K562 (cell line): Measurements from ENCODE around the gene HAX1. TPM values are rescaled to one million over a fixed set of nuclear protein-coding genes. Genes with fewer than 3 reads are reported as not detected.

Experiments used
- ATAC-seq: fragments of 200-7000 bp; cut with Tn5 transposase; 3 replicates; pipeline ENCODE4 v1.9.1; 2020; ENCODE audit warnings: moderate library complexity
- BruUV-seq: library from RNA; stranded (reverse); fragments of 400-500 nt; replicated peaks from 2 replicates; lab custom pipeline; 2021; lab: Mats Ljungman, UMichigan
- CTCF ChIA-PET: fragments of 300-600 bp; formaldehyde crosslinking; extraction: SDS; loops from one replicate; lab custom pipeline; 2021; ENCODE audit warnings: low intra/inter-chr PET ratio; lab: Yijun Ruan, JAX
- POLR2A ChIA-PET: fragments of 300-600, 350-650 bp; sonication (Branson Sonifier 250); formaldehyde crosslinking; extraction: SDS; loops from one replicate; lab custom pipeline; 2021; ENCODE audit warnings: antibody characterized with exemption, inconsistent platforms; lab: Yijun Ruan, JAX
- DNase-seq, 4 experiments: peaks; one replicate each; pipeline versions ENCODE4 v3.0.0 to v3.0.0-alpha.2; 2011 to 2018; ENCODE audit warnings: low spot score in 3 of 4, mixed read lengths in 3 of 4; ENCODE audit errors: extremely low read depth in 1 of 4
- FAIRE-seq: peaks from 2 replicates; lab custom pipeline; 2011; peaks lifted over from hg19 to GRCh38; lab: Jason Lieb, UNC
- H2AFZ ChIP-seq: 2 replicates; pipeline ENCODE4 v1.6.0; 2011; ENCODE audit warnings: low read depth, low read length, control low read depth, inconsistent platforms
- H3K27ac ChIP-seq: fragments of 200-600 bp; 3 replicates; pipeline ENCODE4 v1.8.0; 2011; ENCODE audit warnings: low read depth, mild to moderate bottlenecking, control low read depth, inconsistent platforms, low read length, moderate library complexity, mixed read lengths; ENCODE audit errors: extremely low read depth
- H3K27me3 ChIP-seq, 2 experiments: fragments of 300-600 bp in 1 of 2; 2 replicates in 1 of 2; 3 replicates in 1 of 2; pipeline versions ENCODE4 v1.6.0 to v1.8.0; 2011; ENCODE audit warnings: inconsistent platforms in 2 of 2, low read length in 2 of 2, mild to moderate bottlenecking in 1 of 2, mixed read lengths in 1 of 2, moderate library complexity in 1 of 2; ENCODE audit not compliant: control insufficient read depth in 2 of 2, insufficient read depth in 2 of 2
- H3K36me3 ChIP-seq: fragments of 300-600 bp; 3 replicates; pipeline ENCODE4 v1.8.0; 2011; ENCODE audit warnings: mild to moderate bottlenecking, low read length, inconsistent platforms; ENCODE audit not compliant: control insufficient read depth, insufficient read depth
- H3K4me1 ChIP-seq, 2 experiments: fragments of 200-600 bp in 1 of 2; replicated peaks in 1 of 2; 2 replicates in 1 of 2; 3 replicates in 1 of 2; pipeline versions ENCODE4 v1.5.1 to v1.8.0; 2011; ENCODE audit warnings: inconsistent platforms in 2 of 2, low read length in 2 of 2, mild to moderate bottlenecking in 1 of 2, mixed read lengths in 1 of 2, moderate library complexity in 1 of 2; ENCODE audit not compliant: control insufficient read depth in 2 of 2, insufficient read depth in 2 of 2
- H3K4me2 ChIP-seq: 2 replicates; pipeline ENCODE4 v1.6.1; 2011; ENCODE audit warnings: low read length, control low read depth, inconsistent platforms, mixed read lengths; ENCODE audit not compliant: insufficient read depth
- H3K4me3 ChIP-seq: fragments of 200-600 bp; sonication (generic), shearing (Covaris generic); 2 replicates; pipeline ENCODE4 v1.5.1; 2016; ENCODE audit warnings: control low read depth, inconsistent platforms
- H3K79me2 ChIP-seq: fragments of 200-600 bp; 3 replicates; pipeline ENCODE4 v1.8.0; 2011; ENCODE audit warnings: low read length, inconsistent platforms; ENCODE audit not compliant: control insufficient read depth, insufficient read depth
- H3K9ac ChIP-seq, 2 experiments: 2 replicates each; pipeline versions ENCODE4 v1.6.0 to v1.6.1; 2011; ENCODE audit warnings: low read depth in 2 of 2, low read length in 2 of 2, control low read depth in 1 of 2, inconsistent platforms in 1 of 2, mild to moderate bottlenecking in 1 of 2, mixed read lengths in 1 of 2; ENCODE audit not compliant: insufficient read depth in 1 of 2
- H3K9me1 ChIP-seq: one replicate; pipeline ENCODE4 v1.6.0; 2011; ENCODE audit warnings: inconsistent platforms, mild to moderate bottlenecking, low read length, moderate library complexity; ENCODE audit not compliant: control insufficient read depth, insufficient read depth
- H3K9me3 ChIP-seq: replicated peaks from 2 replicates; pipeline ENCODE4 v1.5.1; 2011; ENCODE audit warnings: low read depth, low read length, inconsistent platforms; ENCODE audit not compliant: control insufficient read depth, insufficient read depth
- H4K20me1 ChIP-seq: replicated peaks from 2 replicates; pipeline ENCODE4 v1.6.1; 2011; ENCODE audit warnings: low read length, inconsistent platforms, mixed read lengths; ENCODE audit not compliant: control insufficient read depth, insufficient read depth
- ARNT ChIP-seq, 2 experiments: fragments of 450-650 bp; IDR thresholded peaks; 2 replicates each; pipeline ENCODE4 v1.6.1; 2016; ENCODE audit warnings: mild to moderate bottlenecking in 1 of 2
- MLLT1 ChIP-seq, 2 experiments: fragments of 450-650 bp; IDR thresholded peaks; 2 replicates each; pipeline ENCODE4 v1.6.1; 2016
- NFIX ChIP-seq: fragments of 250-450 bp; sonication (Bioruptor Pico); IDR thresholded peaks from 2 replicates; pipeline ENCODE4 v1.4.0; 2020; ENCODE audit warnings: low read depth, mild to moderate bottlenecking, moderate library complexity
- PCBP2 ChIP-seq: fragments of 200-400 bp; formaldehyde crosslinking; IDR thresholded peaks from 2 replicates; pipeline ENCODE4 v1.6.1; 2018; ENCODE audit warnings: low read length, low read depth, mild to moderate bottlenecking, moderate library complexity; ENCODE audit not compliant: poor library complexity, severe bottlenecking
- RBFOX2 ChIP-seq: fragments of 200-400 bp; formaldehyde crosslinking; IDR thresholded peaks from 2 replicates; pipeline ENCODE4 v1.6.1; 2017; ENCODE audit warnings: low read depth, mild to moderate bottlenecking, low read length, moderate library complexity
- ZNF12 ChIP-seq: sonication (generic); formaldehyde crosslinking; IDR thresholded peaks from 2 replicates; pipeline ENCODE4 v1.4.0; 2020; ENCODE audit warnings: mild to moderate bottlenecking, missing genetic modification reagents
- ZNF212 ChIP-seq: fragments of 450-650 bp; formaldehyde crosslinking; IDR thresholded peaks from 2 replicates; pipeline ENCODE4 v1.4.0; 2020; ENCODE audit warnings: mild to moderate bottlenecking
- WGBS: fragments of 100-300 bp; shearing (Covaris generic); methylation state at CpG from one replicate; pipeline ENCODE4 v1.1.6; 2016; ENCODE audit warnings: low coverage, mixed read lengths; ENCODE audit not compliant: insufficient coverage; ENCODE audit errors: missing lambda C conversion rate; 5-methylcytosine and 5-hydroxymethylcytosine counted together
- in situ Hi-C: fragments of 300-500 bp; cut with MboI; formaldehyde crosslinking; loops from 4 replicates; pipeline ENCODE4 v1.15.0; 2018; ENCODE audit warnings: inconsistent platforms, mixed read lengths
- intact Hi-C: fragments of 100-400 bp; cut with micrococcal nuclease; formaldehyde crosslinking; loops from 2 replicates; pipeline ENCODE4 v1.14.2; 2022
- polyA plus RNA-seq, 8 experiments: library from polyadenylated mRNA; depleted of rRNA in 4 of 8; stranded (reverse) in 5 of 8; unstranded in 3 of 8; fragments of >200 nt; fragmentation: Nextera tagmentation in 2 of 8; fragmentation: Illumina TruSeq in 1 of 8; extraction: Ambion mirVana in 2 of 8; extraction: Trizol in 1 of 8; gene quantifications; 2 replicates each; pipeline versions ENCODE4 v1.2.1 to v1.2.3, GENCODE V29; 2011 to 2014; ENCODE audit warnings: inconsistent platforms in 1 of 8, missing spikeins in 1 of 8
- total RNA-seq, 7 experiments: library from RNA; depleted of rRNA in 6 of 7; stranded (reverse); fragments of >200 nt in 6 of 7; fragmentation: Illumina TruSeq in 2 of 7; extraction: Trizol in 2 of 7; gene quantifications; 2 replicates each; pipeline versions ENCODE4 v1.2.1 to v1.2.3, GENCODE V29; 2011 to 2021; ENCODE audit warnings: low replicate concordance in 1 of 7

The HAX1 gene
- total and polyA plus RNA-seq, 9 of the 15 experiments (the other 6 are each of a cell fraction or from before 2014, with no cell fraction given): 143 to 492 (median 234) TPM

GRCh38 chr1:154295408-154296235, 23.2 kb downstream of the HAX1 start (continued):
- no peak for TF ChIP-seq NFIX (CRISPR knock-in tag)
- peak; percentile 46 to 87; a peak in 1 of 4 replicates for TF ChIP-seq MLLT1 (IDR thresholded peaks at IDR 0.05)

- no peaks in the 10 kb centered on the region for H4K20me1 ChIP-seq
- TF ChIP-seq PCBP2: no peak
- TF ChIP-seq ARNT (IDR thresholded peaks at IDR 0.05): no peak
- no peak for TF ChIP-seq RBFOX2
- TF ChIP-seq ZNF12: peak; percentile 91
- no peak for TF ChIP-seq ZNF212 (CRISPR knock-in tag)
- TF ChIP-seq, all 486 proteins: peak for 1
- H3K36me3 ChIP-seq: no peaks in the 10 kb centered on the region
- in situ Hi-C loops (no loop called here), intact Hi-C loops (no loop called here)
- no peaks in the 10 kb centered on the region for H3K9me3 ChIP-seq
- H3K9me1 ChIP-seq: no peaks in the 10 kb centered on the region
- ChIA-PET CTCF (no interaction called here), POLR2A (no interaction called here)
- no peaks in the 10 kb centered on the region for H3K27me3 ChIP-seq
- H3K4me2 ChIP-seq: no peak overlapping the region
- H2AFZ ChIP-seq: no peak overlapping the region
- no peak for ATAC-seq
- no peak overlapping the region for H3K27ac ChIP-seq
- no peak overlapping the region for H3K9ac ChIP-seq
- 78% methylated on average over 1 of the region's 1 CpG for WGBS
- FAIRE-seq: no peak
- no peaks in the 10 kb centered on the region; a peak in 1 of 5 replicates for H3K4me1 ChIP-seq
- H3K79me2 ChIP-seq: no peaks in the 10 kb centered on the region
- H3K4me3 ChIP-seq: no peak overlapping the region
- BruUV-seq: no TSS peak
- DNase-seq: no peak
Observed at GRCh38 chr1:154301582-154301981, 29.2 kb downstream of the HAX1 start.
